ENCODE data around the gene ME3.

The ME3 gene

GRCh38 chr11:86610559-86611341 lies 61.7 kb downstream of the ME3 start:
- Histone ChIP-seq H3K4me1 (ENCODE audit: low read depth, poor library complexity, severe bottlenecking) (no peaks in the 10 kb centered on the region), H3K79me2 (ENCODE audit: insufficient read depth, low read depth) (no peaks in the 10 kb centered on the region), H3K9ac (no peak overlapping the region), H3K4me2 (no peak overlapping the region), H4K20me1 (ENCODE audit: insufficient read depth) (no peaks in the 10 kb centered on the region), H2AFZ (ENCODE audit: low read depth) (no peak overlapping the region), H3K27ac (no peak overlapping the region), H3K36me3 (ENCODE audit: insufficient read depth) (no peaks in the 10 kb centered on the region), H3K27me3 (ENCODE audit: insufficient read depth, low read depth) (no peaks in the 10 kb centered on the region), H3K4me3 (IDR thresholded peaks at IDR 0.05; ENCODE audit: insufficient read depth, low read depth, low read length) (no peak overlapping the region)
- TF ChIP-seq CTCF (conservative IDR thresholded peaks at IDR 0.05; ENCODE audit: low read depth, low read length): no peak

- no peaks in the 10 kb centered on the region for H4K20me1 ChIP-seq (ENCODE audit: insufficient read depth)
- H3K9ac ChIP-seq: no peak overlapping the region
- H3K4me3 ChIP-seq (IDR thresholded peaks at IDR 0.05; ENCODE audit: insufficient read depth, low read depth, low read length): no peak overlapping the region
- peak; percentile 100 for TF ChIP-seq CTCF (conservative IDR thresholded peaks at IDR 0.05; ENCODE audit: low read depth, low read length)
- H2AFZ ChIP-seq (ENCODE audit: low read depth): peak overlapping the region; percentile 3
- H3K36me3 ChIP-seq (ENCODE audit: insufficient read depth): no peaks in the 10 kb centered on the region
- no peaks in the 10 kb centered on the region for H3K79me2 ChIP-seq (ENCODE audit: insufficient read depth, low read depth)
- H3K4me2 ChIP-seq: peak overlapping the region; percentile 2
- no peak overlapping the region for H3K27ac ChIP-seq
- no peaks in the 10 kb centered on the region for H3K27me3 ChIP-seq (ENCODE audit: insufficient read depth, low read depth)
- no peaks in the 10 kb centered on the region for H3K4me1 ChIP-seq (ENCODE audit: low read depth, poor library complexity, severe bottlenecking)
These were observed 64.1 kb downstream of the ME3 start for GRCh38 chr11:86608251-86608799.

- Histone ChIP-seq H3K9ac (no peak overlapping the region), H4K20me1 (ENCODE audit: insufficient read depth) (no peaks in the 10 kb centered on the region), H3K36me3 (ENCODE audit: insufficient read depth) (no peaks in the 10 kb centered on the region), H3K4me3 (IDR thresholded peaks at IDR 0.05; ENCODE audit: insufficient read depth, low read depth, low read length) (no peak overlapping the region), H2AFZ (ENCODE audit: low read depth) (no peak overlapping the region), H3K4me1 (ENCODE audit: low read depth, poor library complexity, severe bottlenecking) (no peaks in the 10 kb centered on the region), H3K4me2 (no peak overlapping the region), H3K27me3 (ENCODE audit: insufficient read depth, low read depth) (no peaks in the 10 kb centered on the region), H3K27ac (no peak overlapping the region), H3K79me2 (ENCODE audit: insufficient read depth, low read depth) (no peaks in the 10 kb centered on the region)
- no peak for TF ChIP-seq CTCF (conservative IDR thresholded peaks at IDR 0.05; ENCODE audit: low read depth, low read length)
These were observed 65.5 kb downstream of the ME3 start for GRCh38 chr11:86606836-86607481.

GRCh38 chr11:86606270-86606835 lies 66.1 kb downstream of the ME3 start:
- no peak overlapping the region for H2AFZ ChIP-seq (ENCODE audit: low read depth)
- H4K20me1 ChIP-seq (ENCODE audit: insufficient read depth): no peaks in the 10 kb centered on the region
- H3K36me3 ChIP-seq (ENCODE audit: insufficient read depth): no peaks in the 10 kb centered on the region
- no peaks in the 10 kb centered on the region for H3K27me3 ChIP-seq (ENCODE audit: insufficient read depth, low read depth)
- no peak overlapping the region for H3K4me2 ChIP-seq
- H3K27ac ChIP-seq: no peak overlapping the region
- no peaks in the 10 kb centered on the region for H3K4me1 ChIP-seq (ENCODE audit: low read depth, poor library complexity, severe bottlenecking)
- no peaks in the 10 kb centered on the region for H3K79me2 ChIP-seq (ENCODE audit: insufficient read depth, low read depth)
- H3K9ac ChIP-seq: no peak overlapping the region
- H3K4me3 ChIP-seq (IDR thresholded peaks at IDR 0.05; ENCODE audit: insufficient read depth, low read depth, low read length): no peak overlapping the region
- TF ChIP-seq CTCF (conservative IDR thresholded peaks at IDR 0.05; ENCODE audit: low read depth, low read length): no peak
